ENCODE results near the gene FYCO1. TPM values are rescaled to one million over a fixed set of nuclear protein-coding genes. Genes with fewer than 3 reads are reported as not detected.

The FYCO1 gene
- total and polyA plus RNA-seq, 2 donors (not counting 1 experiment from before 2014, with no cell fraction given) = 19.2 to 82.2 TPM

- no peak overlapping the region for H3K27ac ChIP-seq (ENCODE audit: insufficient read depth, low read length)
- H2AFZ ChIP-seq (ENCODE audit: low read length) = no peak overlapping the region
- no peaks in the 10 kb centered on the region for H4K20me1 ChIP-seq (ENCODE audit: control insufficient read depth, extremely low read depth, insufficient read depth, low read length)
- H3K4me1 ChIP-seq (ENCODE audit: control insufficient read depth, extremely low read depth, insufficient read depth, low read length) = peaks cover 3% of the 10 kb centered on the region
- H3K27me3 ChIP-seq (ENCODE audit: control insufficient read depth, insufficient read depth, low read length) = no peaks in the 10 kb centered on the region
- no peak for DNase-seq (ENCODE audit: low read depth in 2 of 2)
- H3K9me3 ChIP-seq (ENCODE audit: control insufficient read depth, insufficient read depth, low read depth, low read length) = no peaks in the 10 kb centered on the region
- TF ChIP-seq CTCF (conservative IDR thresholded peaks at IDR 0.05 in 1 of 2, IDR thresholded peaks at IDR 0.05 in 1 of 2; ENCODE audit: low read depth in 1 of 2, low read length in 2 of 2) = no peak
- H3K4me2 ChIP-seq (ENCODE audit: extremely low read depth, insufficient read depth, low read length) = no peak overlapping the region
- peaks cover 32% of the 10 kb centered on the region for H3K36me3 ChIP-seq (ENCODE audit: control insufficient read depth, insufficient read depth, low read length)
- H3K4me3 ChIP-seq (replicated peaks in 1 of 4; ENCODE audit: control extremely low read depth in 1 of 4, insufficient read depth in 1 of 4, low read depth in 3 of 4, low read length in 4 of 4) = no peak overlapping the region
- H3K9ac ChIP-seq (ENCODE audit: insufficient read depth, low read length) = no peak overlapping the region
- no peaks in the 10 kb centered on the region for H3K79me2 ChIP-seq (ENCODE audit: control insufficient read depth, insufficient read depth, low read length)
These were observed 29.2 kb downstream of the FYCO1 start for GRCh38 chr3:45966371-45966791.

- Histone ChIP-seq H3K4me2 (ENCODE audit: extremely low read depth, insufficient read depth, low read length) (no peak overlapping the region), H3K79me2 (ENCODE audit: control insufficient read depth, insufficient read depth, low read length) (no peaks in the 10 kb centered on the region), H2AFZ (ENCODE audit: low read length) (no peak overlapping the region), H3K9ac (ENCODE audit: insufficient read depth, low read length) (no peak overlapping the region), H3K4me1 (ENCODE audit: control insufficient read depth, extremely low read depth, insufficient read depth, low read length) (peaks cover 3% of the 10 kb centered on the region), H3K9me3 (ENCODE audit: control insufficient read depth, insufficient read depth, low read depth, low read length) (no peaks in the 10 kb centered on the region), H3K4me3 (replicated peaks in 1 of 4; ENCODE audit: control extremely low read depth in 1 of 4, insufficient read depth in 1 of 4, low read depth in 3 of 4, low read length in 4 of 4) (no peak overlapping the region), H4K20me1 (ENCODE audit: control insufficient read depth, extremely low read depth, insufficient read depth, low read length) (no peaks in the 10 kb centered on the region), H3K27me3 (ENCODE audit: control insufficient read depth, insufficient read depth, low read length) (no peaks in the 10 kb centered on the region), H3K36me3 (ENCODE audit: control insufficient read depth, insufficient read depth, low read length) (peaks cover 32% of the 10 kb centered on the region), H3K27ac (ENCODE audit: insufficient read depth, low read length) (no peak overlapping the region)
- DNase-seq (ENCODE audit: low read depth in 2 of 2) = no peak
- TF ChIP-seq EZH2 (IDR thresholded peaks at IDR 0.05; ENCODE audit: low read length, missing control alignments) (no peak), CTCF (conservative IDR thresholded peaks at IDR 0.05 in 1 of 2, IDR thresholded peaks at IDR 0.05 in 1 of 2; ENCODE audit: low read depth in 1 of 2, low read length in 2 of 2) (no peak)
These were observed 30.0 kb downstream of the FYCO1 start for GRCh38 chr3:45965653-45966052.

GRCh38 chr3:45965253-45965652 lies 30.4 kb downstream of the FYCO1 start:
- Histone ChIP-seq H3K79me2 (ENCODE audit: control insufficient read depth, insufficient read depth, low read length) (no peaks in the 10 kb centered on the region), H2AFZ (ENCODE audit: low read length) (no peak overlapping the region), H4K20me1 (ENCODE audit: control insufficient read depth, extremely low read depth, insufficient read depth, low read length) (no peaks in the 10 kb centered on the region), H3K9ac (ENCODE audit: insufficient read depth, low read length) (no peak overlapping the region), H3K4me2 (ENCODE audit: extremely low read depth, insufficient read depth, low read length) (no peak overlapping the region), H3K9me3 (ENCODE audit: control insufficient read depth, insufficient read depth, low read depth, low read length) (no peaks in the 10 kb centered on the region), H3K27ac (ENCODE audit: insufficient read depth, low read length) (no peak overlapping the region), H3K36me3 (ENCODE audit: control insufficient read depth, insufficient read depth, low read length) (peaks cover 32% of the 10 kb centered on the region), H3K4me1 (ENCODE audit: control insufficient read depth, extremely low read depth, insufficient read depth, low read length) (peaks cover 3% of the 10 kb centered on the region), H3K4me3 (replicated peaks in 1 of 4; ENCODE audit: control extremely low read depth in 1 of 4, insufficient read depth in 1 of 4, low read depth in 3 of 4, low read length in 4 of 4) (no peak overlapping the region), H3K27me3 (ENCODE audit: control insufficient read depth, insufficient read depth, low read length) (no peaks in the 10 kb centered on the region)
- DNase-seq (ENCODE audit: low read depth in 2 of 2) = no peak
- TF ChIP-seq CTCF (conservative IDR thresholded peaks at IDR 0.05 in 1 of 2, IDR thresholded peaks at IDR 0.05 in 1 of 2; ENCODE audit: low read depth in 1 of 2, low read length in 2 of 2) (no peak), EZH2 (IDR thresholded peaks at IDR 0.05; ENCODE audit: low read length, missing control alignments) (no peak)

Data from fibroblast of lung (primary cell).